Effector memory CD4-positive, alpha-beta T cell (primary cell): ENCODE data around the gene ARHGDIA.

Experiments used
- DNase-seq, 3 donors: peaks; one replicate each; pipeline ENCODE4 v3.0.0-alpha.2; 2020
- H3K27ac ChIP-seq: 2 replicates; pipeline ENCODE4 v1.7.0; 2013; ENCODE audit warnings: mild to moderate bottlenecking, low read length, moderate library complexity; ENCODE audit not compliant: insufficient read depth, poor library complexity, severe bottlenecking
- H3K27me3 ChIP-seq: replicated peaks from 2 replicates; pipeline ENCODE4 v1.7.0; 2013; ENCODE audit warnings: mild to moderate bottlenecking, low read length; ENCODE audit not compliant: insufficient read depth, control insufficient read depth, poor library complexity, severe bottlenecking
- H3K36me3 ChIP-seq: 2 replicates; pipeline ENCODE4 v1.7.0; 2013; ENCODE audit warnings: mild to moderate bottlenecking, low read length, moderate library complexity; ENCODE audit not compliant: control insufficient read depth, insufficient read depth
- H3K4me1 ChIP-seq: 2 replicates; pipeline ENCODE4 v1.7.0; 2013; ENCODE audit warnings: low read length, mild to moderate bottlenecking; ENCODE audit not compliant: control insufficient read depth, insufficient read depth, poor library complexity, severe bottlenecking
- H3K4me3 ChIP-seq: 2 replicates; pipeline ENCODE4 v1.7.0; 2013; ENCODE audit warnings: low read length, low read depth, mild to moderate bottlenecking; ENCODE audit not compliant: insufficient read depth, poor library complexity, severe bottlenecking
- H3K9me3 ChIP-seq: 2 replicates; pipeline ENCODE4 v1.7.0; 2013; ENCODE audit warnings: mild to moderate bottlenecking, low read length, moderate library complexity; ENCODE audit not compliant: control insufficient read depth

The ARHGDIA gene

DNA sequence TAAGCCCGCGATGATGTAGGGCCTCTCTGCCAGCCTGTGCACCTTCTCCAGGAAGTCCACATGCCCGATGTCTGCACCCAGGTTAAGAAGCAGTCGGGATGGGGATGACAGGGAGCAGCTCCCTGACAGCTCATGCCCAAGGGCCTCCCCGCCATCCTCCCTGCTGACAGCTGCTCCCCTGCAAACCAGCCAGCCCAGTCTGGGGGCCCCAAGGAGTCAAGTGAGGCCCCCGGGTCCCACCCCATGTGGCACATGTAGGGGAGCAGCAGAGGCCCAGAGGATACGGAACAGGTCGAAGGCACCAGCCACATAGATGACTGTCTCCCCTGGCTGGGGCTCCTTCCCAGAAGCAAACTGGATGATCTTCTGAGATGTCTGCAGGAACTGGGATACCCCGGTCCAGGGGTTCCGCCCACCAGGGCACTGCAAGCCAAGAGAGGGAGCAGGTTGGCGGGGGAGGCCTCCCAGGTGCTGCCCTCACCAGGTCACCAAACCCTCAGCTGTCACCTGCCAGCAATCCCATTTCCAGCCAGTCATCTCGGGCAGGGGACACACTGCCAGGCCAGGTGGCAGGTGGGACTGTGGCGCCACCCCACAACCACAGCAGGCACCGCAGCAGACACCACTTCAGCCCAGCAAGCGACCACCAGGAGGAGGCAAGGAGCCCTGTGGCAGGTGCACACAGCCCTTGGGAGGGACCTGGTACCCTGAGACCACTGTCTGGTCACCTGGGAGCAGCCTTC lies 35.5 kb upstream of the ARHGDIA start:
- Histone ChIP-seq H3K4me3 (no peak overlapping the region), H3K27me3 (peaks cover 2% of the 10 kb centered on the region), H3K36me3 (peaks cover 21% of the 10 kb centered on the region), H3K9me3 (no peaks in the 10 kb centered on the region), H3K27ac (no peak overlapping the region), H3K4me1 (peaks cover 22% of the 10 kb centered on the region)
- no peak for DNase-seq

DNA sequence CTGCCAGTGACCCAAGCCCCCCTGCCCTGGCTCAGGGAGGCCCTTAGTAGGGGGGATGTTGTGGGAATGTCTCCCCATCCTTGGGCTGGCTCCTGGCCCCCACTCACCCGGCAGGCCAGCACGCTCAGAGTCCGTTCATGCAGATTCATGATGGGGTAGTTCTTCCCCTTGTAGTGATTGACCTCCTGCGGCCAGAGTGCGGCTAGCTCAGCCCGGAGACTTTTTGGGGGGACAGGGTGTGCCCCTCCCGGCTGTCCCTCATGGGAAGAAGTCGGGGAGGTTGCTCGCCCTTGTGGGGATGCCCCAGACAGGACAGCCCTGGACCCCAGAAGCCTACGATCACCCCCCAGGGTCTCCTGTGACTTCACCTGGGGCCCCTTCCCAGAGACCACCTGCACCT lies 34.9 kb upstream of the ARHGDIA start:
- Histone ChIP-seq H3K4me3 (no peak overlapping the region), H3K27ac (no peak overlapping the region), H3K4me1 (peaks cover 22% of the 10 kb centered on the region), H3K36me3 (peaks cover 21% of the 10 kb centered on the region), H3K9me3 (no peaks in the 10 kb centered on the region), H3K27me3 (peaks cover 9% of the 10 kb centered on the region)
- no peak for DNase-seq

- Histone ChIP-seq H3K27me3 (peaks cover 10% of the 10 kb centered on the region), H3K4me3 (no peak overlapping the region), H3K36me3 (peaks cover 22% of the 10 kb centered on the region), H3K27ac (no peak overlapping the region), H3K9me3 (no peaks in the 10 kb centered on the region), H3K4me1 (peaks cover 18% of the 10 kb centered on the region)
- DNase-seq: no peak
Measured at GRCh38 chr17:81905424-81905875, 34.3 kb upstream of the ARHGDIA start.

GRCh38 chr17:81904600-81905423 lies 33.7 kb upstream of the ARHGDIA start:
- H3K4me3 ChIP-seq: no peak overlapping the region
- H3K27me3 ChIP-seq: peaks cover 10% of the 10 kb centered on the region
- H3K27ac ChIP-seq: no peak overlapping the region
- no peak for DNase-seq
- no peaks in the 10 kb centered on the region for H3K9me3 ChIP-seq
- H3K36me3 ChIP-seq: peaks cover 28% of the 10 kb centered on the region
- peaks cover 14% of the 10 kb centered on the region for H3K4me1 ChIP-seq

DNA sequence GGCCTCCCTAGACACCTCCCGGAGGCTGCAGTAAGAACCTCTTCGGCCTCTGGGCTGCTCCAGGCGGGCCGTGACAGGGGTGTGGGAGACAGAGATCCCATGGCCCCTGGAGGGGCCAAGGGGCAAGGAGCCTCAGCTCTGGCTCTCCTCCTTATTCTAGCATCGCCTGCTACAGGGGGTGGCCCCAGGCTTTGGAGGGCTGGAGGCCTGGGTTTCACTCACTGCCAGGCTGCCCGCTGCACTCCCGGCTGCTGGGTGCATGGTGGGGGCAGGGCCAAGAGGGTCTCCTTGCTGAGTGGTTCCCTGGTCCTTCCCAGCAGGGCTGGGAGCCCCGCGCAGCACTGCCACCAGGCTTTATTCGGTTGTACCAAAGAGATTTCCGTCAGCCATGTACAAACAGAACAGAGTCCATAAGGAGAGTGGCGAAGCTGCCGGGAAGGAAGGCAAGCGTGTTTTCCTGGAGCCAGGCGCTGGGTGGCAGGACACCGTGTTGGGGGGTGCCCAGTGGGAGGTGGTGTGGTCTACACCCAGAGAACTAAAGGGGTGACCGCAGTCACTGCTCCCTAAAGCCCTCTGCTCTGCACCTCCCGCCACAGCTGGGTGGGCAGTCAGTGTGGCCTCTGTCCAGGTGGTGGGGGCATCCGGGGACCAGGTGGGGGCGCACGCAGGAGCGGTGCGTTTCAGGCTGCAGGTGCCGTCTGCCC lies 32.9 kb upstream of the ARHGDIA start:
- Histone ChIP-seq H3K4me3 (no peak overlapping the region), H3K27me3 (peaks cover 10% of the 10 kb centered on the region), H3K9me3 (no peaks in the 10 kb centered on the region), H3K27ac (no peak overlapping the region), H3K4me1 (peaks cover 10% of the 10 kb centered on the region), H3K36me3 (peaks cover 33% of the 10 kb centered on the region)
- DNase-seq: no peak

DNA sequence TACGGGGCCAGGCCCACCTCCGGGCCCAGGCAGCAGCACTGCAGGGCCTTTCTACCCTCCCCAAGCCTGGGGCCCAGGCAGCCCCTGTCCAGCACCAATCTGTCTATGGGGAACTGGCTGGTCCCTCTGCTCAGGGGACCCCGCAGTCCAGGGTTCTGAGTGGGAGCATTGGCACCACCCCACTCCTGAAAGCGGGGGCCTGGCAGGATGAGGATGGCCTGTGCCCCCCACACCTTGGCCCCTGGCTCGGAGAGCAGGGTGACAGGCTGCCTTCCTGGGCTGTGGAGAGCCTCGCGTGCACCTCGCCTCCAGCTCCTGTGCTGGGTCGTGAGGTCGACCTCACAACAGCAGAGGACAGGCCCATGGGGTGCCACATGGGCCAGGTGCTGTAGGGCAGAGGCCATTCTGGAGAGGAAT lies 32.3 kb upstream of the ARHGDIA start:
- no peaks in the 10 kb centered on the region for H3K9me3 ChIP-seq

GRCh38 chr17:81902653-81903414 lies 31.7 kb upstream of the ARHGDIA start:
- Histone ChIP-seq H3K4me3 (no peak overlapping the region), H3K9me3 (no peaks in the 10 kb centered on the region), H3K27me3 (peaks cover 10% of the 10 kb centered on the region), H3K36me3 (peaks cover 39% of the 10 kb centered on the region), H3K4me1 (peaks cover 10% of the 10 kb centered on the region), H3K27ac (no peak overlapping the region)
- DNase-seq: no peak

More for the DNA sequence above, 32.3 kb upstream of the ARHGDIA start:
- Histone ChIP-seq H3K36me3 (peaks cover 33% of the 10 kb centered on the region), H3K4me1 (peaks cover 10% of the 10 kb centered on the region), H3K27ac (no peak overlapping the region), H3K4me3 (no peak overlapping the region), H3K27me3 (peaks cover 10% of the 10 kb centered on the region)
- DNase-seq: no peak

DNA sequence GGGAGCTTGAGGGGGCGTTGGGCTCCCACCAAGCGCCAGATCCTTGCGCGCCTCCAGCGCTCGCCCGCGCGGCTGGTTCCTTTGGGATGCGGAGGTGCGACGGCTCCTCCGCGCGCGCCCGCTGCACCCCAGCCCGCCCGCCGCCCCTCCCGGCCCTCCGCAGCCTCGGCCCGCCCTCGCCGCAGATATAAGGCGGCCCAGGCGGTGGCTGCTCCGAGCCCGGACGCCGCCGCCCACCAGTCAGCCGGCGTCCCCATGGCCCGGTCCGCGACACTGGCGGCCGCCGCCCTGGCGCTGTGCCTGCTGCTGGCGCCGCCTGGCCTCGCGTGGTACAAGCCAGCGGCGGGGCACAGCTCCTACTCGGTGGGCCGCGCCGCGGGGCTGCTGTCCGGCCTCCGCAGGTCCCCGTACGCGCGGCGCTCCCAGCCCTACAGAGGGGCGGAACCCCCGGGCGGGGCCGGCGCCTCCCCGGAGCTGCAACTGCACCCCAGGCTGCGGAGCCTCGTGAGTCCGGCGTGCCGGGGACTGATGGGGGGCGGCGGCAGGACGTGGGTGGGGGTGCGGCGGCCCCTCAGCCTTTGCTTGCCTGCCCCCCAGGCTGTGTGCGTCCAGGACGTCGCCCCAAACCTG lies 31.0 kb upstream of the ARHGDIA start, which contains the start of gene NPB:
Gene NPB (plus strand): TSS at position 216 of the 630 bp plus-strand sequence. CDS start 40 bp downstream, at position 256.
- peaks cover 38% of the 10 kb centered on the region for H3K36me3 ChIP-seq
- no peak within 1 kb of the TSS for H3K4me3 ChIP-seq
- H3K9me3 ChIP-seq: no peaks in the 10 kb centered on the region
- no peak for DNase-seq
- H3K4me1 ChIP-seq: peaks cover 10% of the 10 kb centered on the region
- no peak within 1 kb of the TSS for H3K27ac ChIP-seq
- peaks cover 10% of the 10 kb centered on the region for H3K27me3 ChIP-seq
